B cell (primary cell): ENCODE data around the gene HOXA1. TPM values are rescaled to one million over a fixed set of nuclear protein-coding genes. Genes with fewer than 3 reads are reported as not detected.

Experiments
- ATAC-seq: fragments of 200-7000 bp; cut with Tn5 transposase; one replicate; pipeline ENCODE4 v1.10.0; 2021; ENCODE audit warnings: low read depth, mild to moderate bottlenecking, moderate number of reproducible peaks, moderate library complexity
- CTCF ChIA-PET: fragments of 350-600 bp; sonication (Branson Sonifier 250); formaldehyde crosslinking; loops from one replicate; lab custom pipeline; 2021; ENCODE audit warnings: antibody characterized with exemption, inconsistent platforms; lab: Charles Lee
- POLR2A ChIA-PET: fragments of 350-600 bp; sonication (Branson Sonifier 250); formaldehyde crosslinking; loops from one replicate; lab custom pipeline; 2021; ENCODE audit warnings: antibody characterized with exemption; lab: Charles Lee
- DNase-seq: peaks from one replicate; pipeline ENCODE4 v3.0.0; 2013
- H2AFZ ChIP-seq: 2 replicates; pipeline ENCODE4 v1.6.1; 2012; ENCODE audit warnings: mild to moderate bottlenecking, low read depth, low read length; ENCODE audit not compliant: insufficient read depth, poor library complexity, severe bottlenecking
- H3K27ac ChIP-seq, 2 donors: 1 replicate in 1 of 2; 2 replicates in 1 of 2; pipeline ENCODE4 v1.5.1; 2012 to 2013; ENCODE audit warnings: low read length in 2 of 2, mild to moderate bottlenecking in 2 of 2, moderate library complexity in 1 of 2
- H3K27me3 ChIP-seq, 4 experiments: fragments of 200-600 bp in 1 of 4; sonication (generic) in 1 of 4; replicated peaks in 1 of 4; 1 replicate in 2 of 4; 2 replicates in 2 of 4; pipeline versions ENCODE4 v1.6.1 to v1.7.0; 2013 to 2016; ENCODE audit warnings: low read length in 3 of 4, mild to moderate bottlenecking in 2 of 4, mixed read lengths in 1 of 4, moderate library complexity in 1 of 4; ENCODE audit not compliant: insufficient read depth in 4 of 4, control insufficient read depth in 3 of 4; ENCODE audit errors: control extremely low read depth in 1 of 4
- H3K36me3 ChIP-seq, 2 experiments: replicated peaks in 1 of 2; 1 replicate in 1 of 2; 2 replicates in 1 of 2; pipeline versions ENCODE4 v1.6.1 to v1.7.1; 2013; ENCODE audit warnings: low read length in 1 of 2; ENCODE audit not compliant: insufficient read depth in 2 of 2, control insufficient read depth in 1 of 2; ENCODE audit errors: control extremely low read depth in 1 of 2, extremely low read depth in 1 of 2
- H3K4me1 ChIP-seq, 2 donors: fragments of 200-600 bp in 1 of 2; sonication (generic) in 1 of 2; 1 replicate in 1 of 2; 2 replicates in 1 of 2; pipeline versions ENCODE4 v1.5.1 to v1.6.1; 2013 to 2017; ENCODE audit warnings: low read length in 2 of 2; ENCODE audit not compliant: control insufficient read depth in 2 of 2, insufficient read depth in 2 of 2
- H3K4me2 ChIP-seq: replicated peaks from 2 replicates; pipeline ENCODE3; 2012; ENCODE audit warnings: mild to moderate bottlenecking, low read depth, low read length; ENCODE audit not compliant: poor library complexity, severe bottlenecking
- H3K4me3 ChIP-seq, 5 experiments: fragments of 200-600 bp in 1 of 5; sonication (generic) in 1 of 5; 1 replicate in 3 of 5; 2 replicates in 2 of 5; pipeline versions ENCODE4 v1.5.1 to v1.7.0; 2011 to 2016; ENCODE audit warnings: low read length in 4 of 5, mild to moderate bottlenecking in 4 of 5, low read depth in 2 of 5, control low read depth in 1 of 5, moderate library complexity in 1 of 5; ENCODE audit not compliant: insufficient read depth in 1 of 5; ENCODE audit errors: control extremely low read depth in 1 of 5, extremely low read depth in 1 of 5
- H3K79me2 ChIP-seq: fragments of 200-600 bp; sonication (generic); one replicate; pipeline ENCODE4 v1.6.0; 2016; ENCODE audit warnings: low read length; ENCODE audit not compliant: control insufficient read depth, insufficient read depth
- H3K9ac ChIP-seq: fragments of 200-600 bp; sonication (generic); 2 replicates; pipeline ENCODE4 v1.6.1; 2017; ENCODE audit warnings: mild to moderate bottlenecking, low read length, moderate library complexity
- H3K9me3 ChIP-seq, 3 donors: one replicate each; pipeline versions ENCODE4 v1.6.1 to v1.7.1; 2013; ENCODE audit warnings: low read length in 2 of 3; ENCODE audit not compliant: control insufficient read depth in 2 of 3, insufficient read depth in 1 of 3; ENCODE audit errors: control extremely low read depth in 1 of 3
- H4K20me1 ChIP-seq: 2 replicates; pipeline ENCODE4 v1.6.0; 2012; ENCODE audit warnings: mild to moderate bottlenecking, low read length; ENCODE audit not compliant: insufficient read depth, control insufficient read depth, poor library complexity, severe bottlenecking
- H3K27ac Mint-ChIP-seq: one replicate; pipeline ENCODE4 v1.8.0; 2021; ENCODE audit warnings: mixed read lengths
- H3K27me3 Mint-ChIP-seq: one replicate; pipeline ENCODE4 v1.8.0; 2021; ENCODE audit warnings: mixed read lengths
- H3K4me1 Mint-ChIP-seq: one replicate; pipeline ENCODE4 v1.8.0; 2021; ENCODE audit warnings: mixed read lengths
- H3K4me3 Mint-ChIP-seq: one replicate; pipeline ENCODE4 v1.8.0; 2021; ENCODE audit warnings: mixed read lengths
- H3K9me3 Mint-ChIP-seq: one replicate; pipeline ENCODE4 v1.8.0; 2022; ENCODE audit warnings: mixed read lengths; ENCODE audit not compliant: insufficient read depth
- EZH2 ChIP-seq: IDR thresholded peaks from 2 replicates; pipeline ENCODE4 v1.6.1; 2012; ENCODE audit warnings: borderline replicate concordance, low read depth, mild to moderate bottlenecking, moderate library complexity, low read length; ENCODE audit not compliant: insufficient read depth, poor library complexity, severe bottlenecking
- WGBS: methylation state at CpG from one replicate; pipeline ENCODE4 v1.1.5; 2013; ENCODE audit warnings: missing lambda C conversion rate; ENCODE audit not compliant: insufficient coverage; 5-methylcytosine and 5-hydroxymethylcytosine counted together
- intact Hi-C: fragments of 100-400 bp; cut with micrococcal nuclease; formaldehyde crosslinking; loops from one replicate; pipeline ENCODE4 v1.10.0; 2022
- polyA plus RNA-seq: library from polyadenylated mRNA; depleted of rRNA; stranded (reverse); fragments of >200 nt; gene quantifications from 2 replicates; pipeline ENCODE4 v1.2.3, GENCODE V29; 2012
- total RNA-seq, 2 donors: library from RNA; stranded (reverse); fragments of 120-200 nt in 1 of 2; gene quantifications; 1 replicate in 1 of 2; 2 replicates in 1 of 2; pipeline versions ENCODE4 v1.2.3 to v1.2.4, GENCODE V29; 2013 to 2022
- TF ChIP-seq, protein P1 (sequence below): fragments of 200-600 bp; IDR thresholded peaks from one replicate; pipeline ENCODE4 v1.8.0; 2022; ENCODE audit warnings: antibody characterized with exemption, mild to moderate bottlenecking

HOXA1 gene
- total and polyA plus RNA-seq, 2 donors (not counting 1 experiment from before 2014, with no cell fraction given) = 0.13 to 0.37 TPM

DNA sequence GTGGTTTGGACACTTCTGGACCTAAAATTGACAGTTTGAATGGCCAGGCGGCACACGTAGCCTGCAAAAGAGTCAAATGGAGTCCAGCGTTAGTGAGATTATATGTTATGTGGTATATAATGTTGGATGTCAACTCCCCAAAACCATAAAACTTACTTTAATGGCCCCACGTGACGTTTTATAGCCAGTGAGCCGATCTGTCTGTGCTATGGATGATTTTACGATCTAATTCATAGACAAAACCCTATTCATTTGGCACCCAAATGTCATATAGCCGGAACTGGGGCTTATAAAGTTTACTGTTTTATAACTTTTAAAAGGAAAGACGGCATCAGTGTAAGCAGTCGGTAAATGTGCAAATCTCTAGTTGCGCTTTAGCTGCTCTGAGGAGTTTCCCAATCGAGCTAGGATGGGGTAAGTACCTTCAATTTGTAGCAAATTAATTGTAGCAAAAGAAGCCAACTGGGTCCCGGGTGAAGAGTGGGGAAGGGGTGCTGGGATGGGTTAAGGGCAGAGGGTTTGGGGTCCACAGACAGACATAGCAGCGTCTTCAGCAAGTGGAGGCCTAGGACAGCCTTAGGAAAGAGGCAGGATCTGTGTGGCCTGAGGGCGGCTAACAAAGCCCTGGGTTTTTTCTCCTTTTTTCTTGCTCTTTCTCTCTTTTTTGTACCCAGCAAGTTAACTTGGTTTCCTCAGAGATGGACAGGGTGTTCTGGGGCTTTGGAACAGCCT is 44.5 kb upstream of the HOXA1 start:
- H3K27me3 Mint-ChIP-seq = peaks cover 58% of the 10 kb centered on the region
- Histone ChIP-seq H3K4me3 (no peak overlapping the region), H3K4me2 (no peak overlapping the region), H3K9ac (no peak overlapping the region), H2AFZ (no peak overlapping the region), H3K27ac (no peak overlapping the region), H3K79me2 (no peaks in the 10 kb centered on the region), H3K9me3 (peaks cover 0 to 29% (median 0%) of the 10 kb centered on the region in 3 donors), H3K27me3 (peaks cover 0 to 49% (median 22%) of the 10 kb centered on the region in 4 experiments), H3K4me1 (peaks cover 0 to 2% of the 10 kb centered on the region in 2 donors), H3K36me3 (no peaks in the 10 kb centered on the region), H4K20me1 (no peaks in the 10 kb centered on the region)
- ChIA-PET POLR2A (no interaction called here), CTCF (interaction anchor here (0.6 kb wide), 1 partner anchor 259 kb away, joined by 3 read pairs; no protein-coding TSS in a partner anchor)
- H3K9me3 Mint-ChIP-seq = no peaks in the 10 kb centered on the region
- TF ChIP-seq EZH2 = no peak
- TF ChIP-seq, protein P1, sequence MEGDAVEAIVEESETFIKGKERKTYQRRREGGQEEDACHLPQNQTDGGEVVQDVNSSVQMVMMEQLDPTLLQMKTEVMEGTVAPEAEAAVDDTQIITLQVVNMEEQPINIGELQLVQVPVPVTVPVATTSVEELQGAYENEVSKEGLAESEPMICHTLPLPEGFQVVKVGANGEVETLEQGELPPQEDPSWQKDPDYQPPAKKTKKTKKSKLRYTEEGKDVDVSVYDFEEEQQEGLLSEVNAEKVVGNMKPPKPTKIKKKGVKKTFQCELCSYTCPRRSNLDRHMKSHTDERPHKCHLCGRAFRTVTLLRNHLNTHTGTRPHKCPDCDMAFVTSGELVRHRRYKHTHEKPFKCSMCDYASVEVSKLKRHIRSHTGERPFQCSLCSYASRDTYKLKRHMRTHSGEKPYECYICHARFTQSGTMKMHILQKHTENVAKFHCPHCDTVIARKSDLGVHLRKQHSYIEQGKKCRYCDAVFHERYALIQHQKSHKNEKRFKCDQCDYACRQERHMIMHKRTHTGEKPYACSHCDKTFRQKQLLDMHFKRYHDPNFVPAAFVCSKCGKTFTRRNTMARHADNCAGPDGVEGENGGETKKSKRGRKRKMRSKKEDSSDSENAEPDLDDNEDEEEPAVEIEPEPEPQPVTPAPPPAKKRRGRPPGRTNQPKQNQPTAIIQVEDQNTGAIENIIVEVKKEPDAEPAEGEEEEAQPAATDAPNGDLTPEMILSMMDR = no peak
- ATAC-seq = no peak
- intact Hi-C loops = no loop called here
- WGBS = over 99% methylated on average over 6 of the region's 15 CpGs
- no peak for DNase-seq
- H3K27ac Mint-ChIP-seq = no peak overlapping the region
- H3K4me1 Mint-ChIP-seq = peaks cover 4% of the 10 kb centered on the region
- H3K4me3 Mint-ChIP-seq = no peak overlapping the region

DNA sequence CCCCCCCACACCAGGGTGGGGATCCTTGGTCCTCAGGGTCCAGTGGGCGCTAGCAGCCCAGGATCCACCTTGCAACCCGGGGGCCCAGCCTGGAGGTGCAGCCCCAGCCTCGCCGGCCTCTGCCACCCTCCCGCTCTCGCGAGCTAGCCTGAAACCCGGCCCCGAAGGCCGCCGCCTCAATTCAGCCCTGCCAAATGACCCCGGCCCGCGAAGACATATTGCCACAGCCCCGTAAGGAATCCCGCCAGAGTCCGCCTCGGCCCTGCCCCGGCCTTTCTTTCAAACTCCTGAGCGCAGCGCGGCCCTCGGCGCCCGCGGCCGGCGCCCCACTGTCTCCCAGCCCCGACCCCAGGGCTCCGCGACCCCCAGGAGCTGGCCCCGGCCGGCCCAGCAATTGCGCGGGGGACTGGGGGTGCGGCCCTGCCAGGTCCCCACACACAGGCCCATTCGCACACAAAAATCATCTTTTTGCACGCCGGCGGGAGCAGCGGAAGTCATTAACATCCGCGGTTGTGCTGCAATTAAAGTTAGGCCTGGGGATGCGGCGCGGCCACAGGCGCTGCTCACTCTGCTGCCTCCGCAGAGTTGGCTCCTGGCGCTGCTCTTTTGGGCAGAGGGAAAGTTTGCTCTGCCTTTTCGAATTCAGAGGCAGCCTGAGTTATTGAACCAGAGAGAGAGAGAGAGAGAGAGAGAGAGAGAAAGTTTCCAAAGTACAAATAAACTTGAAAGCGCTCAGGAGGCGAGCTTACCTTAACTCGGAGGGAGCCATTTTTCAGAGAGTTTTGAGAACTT is 43.7 kb upstream of the HOXA1 start:
- ATAC-seq (no peak), DNase-seq (no peak)
- Histone ChIP-seq H3K4me2 (no peak overlapping the region), H3K27ac (no peak overlapping the region), H2AFZ (no peak overlapping the region), H3K9ac (no peak overlapping the region), H3K27me3 (peaks cover 0 to 42% (median 21%) of the 10 kb centered on the region in 4 experiments), H3K36me3 (no peaks in the 10 kb centered on the region), H4K20me1 (no peaks in the 10 kb centered on the region), H3K79me2 (no peaks in the 10 kb centered on the region), H3K4me3 (no peak overlapping the region), H3K4me1 (no peaks in the 10 kb centered on the region), H3K9me3 (peaks cover 0 to 21% (median 0%) of the 10 kb centered on the region in 3 donors)
- H3K27ac Mint-ChIP-seq = no peak overlapping the region
- 97% methylated on average over 50 of the region's 53 CpGs for WGBS
- H3K9me3 Mint-ChIP-seq = no peaks in the 10 kb centered on the region
- peaks cover 4% of the 10 kb centered on the region for H3K4me1 Mint-ChIP-seq
- no peak for TF ChIP-seq EZH2
- TF ChIP-seq, protein P1 = no peak
- peaks cover 60% of the 10 kb centered on the region for H3K27me3 Mint-ChIP-seq
- ChIA-PET POLR2A (no interaction called here), CTCF (no interaction called here)
- intact Hi-C loops = no loop called here
- H3K4me3 Mint-ChIP-seq = no peak overlapping the region
